ENCODE measurements around the gene BAIAP2L1.
"Not testable (repeated sequence)": the region's sequence is repeated elsewhere in the genome, so short reads cannot be mapped to it uniquely, and the experiment has no call there.

The BAIAP2L1 gene

DNA sequence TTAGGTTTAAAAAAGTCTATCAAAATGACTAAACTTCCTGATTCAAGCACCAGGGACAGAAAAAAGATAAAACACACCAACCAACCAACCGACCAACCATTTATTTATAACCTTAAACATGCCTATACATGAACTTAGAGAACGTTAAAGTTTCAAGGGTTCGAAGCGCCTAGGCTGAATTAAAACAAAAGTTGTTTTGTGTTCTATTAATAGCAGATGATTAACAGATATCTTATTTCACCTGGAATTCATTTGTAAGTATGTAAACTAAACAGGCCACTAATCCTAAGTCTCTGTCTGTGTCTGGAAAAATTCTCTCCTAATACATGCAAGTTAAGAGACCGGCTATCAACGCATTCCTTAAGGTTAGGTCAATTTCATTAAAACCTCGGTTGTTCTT lies 1.4 kb downstream of the BAIAP2L1 start:
- DNase-seq (ENCODE audit: low read depth), result peak; percentile 21

DNA sequence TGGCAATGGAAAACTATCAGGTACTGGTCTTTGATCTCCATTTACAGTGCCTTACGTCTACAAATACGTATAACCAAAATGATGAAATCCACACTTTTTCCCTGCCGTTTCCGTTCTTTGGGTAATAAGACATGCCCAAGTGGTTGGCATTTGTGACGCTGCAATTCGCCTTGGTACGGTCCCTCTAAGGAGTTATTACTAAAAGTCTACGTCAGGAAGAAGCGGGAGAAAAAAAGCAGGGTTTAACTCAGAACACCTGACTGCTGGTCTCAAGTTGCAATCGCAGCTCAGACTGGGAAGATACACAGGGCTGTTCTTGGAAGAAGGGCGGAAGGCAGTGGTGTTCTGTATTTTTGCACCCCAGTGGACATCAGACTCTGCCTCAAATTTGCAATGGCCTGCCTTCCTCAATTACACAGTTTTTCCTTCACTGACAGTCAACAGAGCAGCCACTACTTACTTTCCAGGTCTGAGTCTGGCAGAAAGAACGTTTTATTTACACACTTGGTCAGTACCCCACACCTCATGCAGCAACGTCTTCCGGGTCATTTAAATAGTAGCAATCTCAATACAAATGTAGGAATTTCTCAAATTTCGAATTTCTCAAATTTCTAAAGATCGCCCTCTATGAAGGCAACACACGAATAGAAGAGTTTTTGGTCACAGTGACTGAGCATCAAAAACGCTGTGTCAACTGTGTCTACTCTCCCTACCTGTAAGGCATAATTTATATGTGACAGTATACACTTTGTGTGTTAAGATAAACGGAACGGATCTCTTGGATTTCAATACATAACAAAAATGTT lies 2.1 kb downstream of the BAIAP2L1 start:
- peak; percentile 21 for DNase-seq (ENCODE audit: low read depth)

DNA sequence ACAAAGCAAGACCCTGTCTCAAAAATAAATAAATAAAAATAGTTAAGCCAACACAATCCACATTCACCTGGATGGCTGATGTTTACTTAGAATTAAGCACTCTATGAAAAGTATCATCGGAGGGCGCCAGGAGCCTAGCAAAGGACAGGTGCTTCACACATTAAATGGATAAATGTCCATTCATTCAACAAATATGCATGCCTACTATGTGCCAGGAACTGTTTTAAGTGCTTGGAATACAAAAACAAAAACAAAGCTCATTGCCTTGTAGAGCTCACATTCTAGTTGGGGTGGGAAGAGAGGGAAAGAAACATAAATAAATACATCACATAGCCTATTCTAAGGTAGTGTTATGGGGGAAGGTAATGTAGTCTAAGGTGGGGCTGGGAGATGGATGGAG lies 4.1 kb downstream of the BAIAP2L1 start:
- DNase-seq (ENCODE audit: low read depth), result no peak

DNA sequence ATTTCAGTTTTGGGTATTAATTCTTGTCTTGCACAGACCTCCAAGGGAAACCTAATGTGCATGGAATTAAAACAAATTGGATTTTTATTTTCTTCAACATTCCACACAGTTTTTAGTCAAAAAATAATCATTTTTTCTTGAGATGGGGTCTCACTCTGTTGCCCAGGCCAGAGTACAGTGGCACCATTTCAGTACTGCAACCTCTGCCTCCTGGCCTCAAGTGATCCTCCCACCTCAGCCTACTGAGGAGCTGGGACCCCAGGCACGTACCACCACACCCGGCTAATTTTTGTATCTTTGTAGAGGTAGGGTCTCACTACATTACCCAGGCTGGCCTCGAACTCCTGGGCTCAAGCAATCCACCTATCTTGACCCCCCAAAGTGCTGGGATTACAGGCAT lies 4.9 kb downstream of the BAIAP2L1 start:
- DNase-seq (ENCODE audit: low read depth), result no peak

DNA sequence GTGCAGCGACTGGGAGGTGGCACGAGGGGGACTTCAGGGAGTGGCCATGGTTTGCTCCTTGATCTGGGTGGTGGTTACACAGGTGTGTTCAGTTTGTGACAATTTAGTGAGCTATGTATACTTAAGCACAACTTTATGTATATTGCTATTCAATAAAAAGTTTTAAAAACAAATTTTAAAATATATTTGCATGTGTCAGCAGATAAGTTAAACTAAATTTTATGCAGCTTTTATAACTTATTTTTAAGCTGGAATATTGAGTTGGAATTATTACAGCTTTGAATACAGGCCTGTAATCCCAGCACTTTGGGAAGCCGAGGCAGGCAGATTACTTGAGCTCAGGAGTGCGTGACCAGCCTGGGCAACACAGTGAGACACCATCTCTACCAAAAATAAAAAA lies 5.4 kb downstream of the BAIAP2L1 start:
- DNase-seq (ENCODE audit: low read depth), result no peak

DNA sequence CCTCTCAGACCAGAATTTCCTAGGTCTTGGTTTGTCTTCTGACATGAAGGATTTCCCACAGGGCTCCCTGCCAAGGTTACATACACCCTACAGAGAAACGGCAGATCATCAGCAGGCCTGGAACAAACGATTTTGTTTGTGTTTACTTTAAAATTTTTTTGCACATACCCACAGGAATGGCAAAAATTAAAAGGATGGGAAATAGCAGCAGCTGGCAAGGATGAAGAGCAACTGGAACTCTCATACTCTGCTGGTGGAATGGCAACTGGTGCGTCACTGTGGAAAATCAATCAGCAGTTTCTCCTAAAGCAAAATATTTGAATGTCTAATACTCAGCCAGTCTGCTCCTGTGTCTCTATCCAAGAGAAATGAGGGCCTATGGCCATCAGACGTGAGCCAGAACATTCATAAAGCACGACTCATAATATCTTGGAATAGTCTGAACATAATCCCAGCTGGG lies 6.5 kb downstream of the BAIAP2L1 start:
- peak; percentile 90 for DNase-seq (ENCODE audit: low read depth)

DNA sequence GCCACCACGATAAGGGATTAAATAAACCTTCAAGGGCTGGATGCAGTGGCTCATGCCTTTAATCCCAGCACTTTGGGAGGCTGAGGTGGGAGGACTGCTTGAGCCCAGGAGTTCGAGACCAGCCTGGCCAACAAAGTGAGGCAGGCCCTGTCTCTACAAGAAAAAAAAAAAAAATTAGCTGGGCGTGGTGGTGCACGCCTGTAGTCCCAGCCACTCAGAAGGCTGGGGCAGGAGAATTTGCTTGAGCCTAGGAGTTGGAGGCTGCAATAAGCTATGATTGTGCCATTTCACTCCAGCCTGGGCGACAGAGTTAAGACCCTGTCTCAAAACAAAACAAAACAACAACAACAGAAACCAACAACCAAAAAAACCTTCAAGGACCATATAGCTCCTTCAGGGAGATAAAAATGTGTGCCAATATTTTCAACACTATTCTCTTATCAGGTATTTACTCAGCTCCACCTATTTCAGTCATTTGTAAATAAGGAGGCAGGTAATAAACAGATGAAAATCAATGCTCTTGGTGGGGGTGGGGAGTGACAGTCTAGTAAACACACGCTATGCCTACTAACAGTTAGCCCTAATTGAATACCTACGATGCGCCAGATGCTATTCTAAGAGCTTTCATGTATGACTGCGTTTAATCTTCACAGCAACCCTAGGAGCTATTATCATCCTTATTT lies 13.2 kb downstream of the BAIAP2L1 start:
- no peak for DNase-seq (ENCODE audit: low read depth)

DNA sequence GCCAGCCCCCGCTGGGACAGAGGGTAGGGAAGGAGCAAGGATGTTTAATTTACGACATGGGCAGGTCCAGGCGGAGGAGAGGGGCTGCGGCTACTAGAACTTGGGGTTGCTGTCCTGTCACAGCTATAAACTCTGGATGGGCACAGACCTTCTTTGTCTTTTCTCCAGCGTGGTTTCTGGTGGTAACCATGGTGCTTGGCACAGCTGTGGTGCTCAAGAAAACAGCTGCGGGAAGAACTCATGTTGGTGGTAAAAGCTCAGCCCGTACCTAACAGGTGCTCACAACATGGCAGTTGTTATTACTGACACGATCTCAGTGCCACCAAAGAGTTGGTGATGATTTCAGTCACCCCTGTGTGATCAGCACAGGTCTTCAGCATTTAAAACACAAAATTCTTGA lies 13.8 kb downstream of the BAIAP2L1 start:
- no peak for DNase-seq (ENCODE audit: low read depth)

DNA sequence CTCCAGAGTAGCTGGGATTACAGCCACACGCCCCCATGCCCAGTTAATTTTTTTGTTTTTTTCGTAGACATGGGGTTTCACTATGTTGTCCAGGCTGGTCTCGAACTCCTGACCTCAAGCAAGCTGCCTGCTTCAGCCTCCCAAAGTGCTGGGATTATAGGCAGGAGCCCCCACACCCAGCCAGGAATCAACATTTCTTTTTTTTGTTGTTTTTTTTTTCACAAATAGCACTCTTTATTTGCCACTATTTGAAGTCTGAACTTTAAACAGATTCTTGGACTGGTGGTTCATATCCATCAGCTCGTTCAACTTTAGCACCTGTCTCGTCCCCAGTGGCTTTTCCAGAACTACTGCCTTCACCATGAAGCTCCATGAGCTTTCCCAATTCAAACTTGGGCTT lies 15.4 kb downstream of the BAIAP2L1 start:
- DNase-seq (ENCODE audit: low read depth), result not testable (repeated sequence)

DNA sequence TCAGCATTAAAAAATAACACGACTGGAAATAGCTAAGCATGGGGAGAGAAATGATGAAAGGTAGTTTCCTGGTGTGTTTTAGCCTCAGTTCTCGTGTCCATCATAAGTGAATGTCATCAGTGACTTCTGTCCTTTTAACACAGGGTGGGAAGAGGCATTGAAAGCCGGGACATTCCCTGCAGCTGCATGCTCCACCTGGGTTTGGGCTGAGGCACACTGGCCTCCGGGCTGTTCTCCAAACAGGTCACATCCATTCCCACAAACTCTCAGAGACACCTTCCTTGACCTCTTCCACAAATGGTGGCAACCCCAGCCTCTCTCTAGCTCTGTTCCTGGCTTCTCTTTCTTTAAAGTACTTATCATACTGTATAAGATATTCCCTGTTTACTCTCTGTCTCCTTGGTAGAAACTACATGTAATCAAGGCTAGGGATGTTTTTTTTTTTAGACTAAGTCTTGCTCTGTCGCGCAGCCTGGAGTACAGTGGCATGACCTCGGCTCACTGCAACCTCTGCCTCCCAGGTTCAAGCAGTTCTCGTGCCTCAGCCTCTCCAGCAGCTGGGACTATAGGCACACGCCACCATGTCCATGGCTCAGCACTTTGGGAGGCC lies 22.6 kb downstream of the BAIAP2L1 start:
- no peak for DNase-seq (ENCODE audit: low read depth)

DNA sequence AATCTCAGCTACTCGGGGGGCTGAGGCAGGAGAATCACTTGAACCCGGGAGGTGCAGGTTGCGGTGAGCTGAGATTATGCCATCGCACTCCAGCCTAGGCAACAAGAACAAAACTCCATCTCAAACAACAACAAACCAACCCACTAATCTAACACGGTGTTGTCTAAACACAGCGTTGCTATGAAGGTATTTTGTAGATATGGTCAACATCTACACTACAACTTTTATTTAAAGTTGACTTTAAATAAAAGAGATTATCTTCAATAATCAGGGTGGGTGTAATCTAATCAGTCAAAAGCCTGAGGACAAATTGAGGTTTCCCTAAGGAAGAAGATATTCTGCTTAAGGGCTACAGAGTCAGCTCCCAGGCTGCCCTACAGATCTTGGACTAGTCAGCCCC lies 24.2 kb downstream of the BAIAP2L1 start:
- no peak for DNase-seq (ENCODE audit: low read depth)

DNA sequence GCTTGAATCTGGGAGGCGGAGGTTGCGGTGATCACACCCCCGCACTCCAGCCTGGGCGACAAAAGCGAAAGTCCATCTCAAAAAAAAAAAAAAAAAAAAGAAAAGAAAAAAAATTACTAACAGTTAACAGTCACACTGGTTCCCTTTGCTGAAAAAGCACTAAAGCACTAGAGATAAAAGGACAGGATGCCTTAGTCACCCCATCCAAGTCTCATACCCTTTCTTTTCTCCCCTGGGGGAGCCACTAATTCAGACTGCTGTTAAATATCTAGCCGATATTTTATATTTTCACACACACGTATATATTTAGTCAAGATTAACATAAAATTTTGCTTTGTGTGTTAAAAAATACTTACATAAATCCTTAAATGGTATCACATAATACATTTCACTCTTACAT lies 25.2 kb downstream of the BAIAP2L1 start:
- no peak for DNase-seq (ENCODE audit: low read depth)

DNA sequence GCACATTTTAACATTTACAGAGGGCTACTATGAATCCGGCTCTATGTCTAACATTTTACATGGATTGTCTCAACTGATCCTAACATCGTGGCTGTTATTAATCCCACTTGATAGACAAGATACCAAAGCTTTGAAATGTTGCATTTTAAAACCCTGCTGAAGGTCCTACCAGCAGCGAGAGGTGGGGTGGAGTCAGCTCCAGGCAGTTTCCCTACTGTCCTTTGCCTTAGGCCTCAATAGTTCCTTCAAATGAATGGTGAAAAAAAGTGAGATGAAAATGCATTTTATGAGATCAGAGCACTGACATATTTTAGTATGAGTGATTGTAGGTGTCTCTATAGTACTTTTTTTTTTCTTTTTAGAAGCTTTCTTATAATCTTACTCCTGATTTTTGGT lies 26.6 kb downstream of the BAIAP2L1 start:
- DNase-seq (ENCODE audit: low read depth), result no peak

DNA sequence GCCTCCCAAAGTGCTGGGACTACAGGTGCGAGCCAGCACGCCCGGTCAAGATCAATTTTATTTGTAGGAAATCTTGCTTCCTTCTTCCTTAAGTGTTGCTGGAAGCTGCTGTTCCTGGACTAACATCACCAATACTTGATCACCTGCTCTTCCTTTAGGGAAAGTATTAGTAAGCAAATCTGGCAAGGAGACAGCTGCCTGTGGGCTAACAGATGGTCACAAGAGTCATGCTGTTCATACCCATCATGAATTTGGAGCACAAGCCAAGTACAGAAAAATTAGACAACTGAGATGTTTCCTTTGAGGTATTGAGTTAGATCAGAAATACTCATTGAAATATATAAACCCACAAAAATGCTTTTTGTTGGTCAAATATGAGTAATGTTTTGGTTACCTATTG lies 27.9 kb downstream of the BAIAP2L1 start:
- peak; percentile 61 for DNase-seq (ENCODE audit: low read depth)

DNA sequence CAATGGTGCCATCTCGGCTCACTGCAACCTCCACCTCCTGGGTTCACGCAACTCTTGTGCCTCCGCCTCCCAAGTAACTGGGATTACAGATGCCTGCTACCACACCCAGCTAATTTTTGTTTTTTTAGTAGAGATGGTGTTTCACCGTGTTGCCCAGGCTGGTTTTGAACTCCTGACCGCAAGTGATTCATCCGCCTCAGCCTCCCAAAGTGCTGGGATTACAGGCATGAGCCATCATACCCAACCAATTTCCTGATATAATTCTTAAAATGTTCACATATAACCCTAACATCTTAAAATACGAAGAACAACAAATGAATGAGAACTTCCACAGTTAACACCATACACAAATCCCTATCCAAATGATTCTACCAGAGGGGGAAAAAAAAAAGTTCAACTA lies 31.2 kb downstream of the BAIAP2L1 start:
- no peak for DNase-seq (ENCODE audit: low read depth)

DNA sequence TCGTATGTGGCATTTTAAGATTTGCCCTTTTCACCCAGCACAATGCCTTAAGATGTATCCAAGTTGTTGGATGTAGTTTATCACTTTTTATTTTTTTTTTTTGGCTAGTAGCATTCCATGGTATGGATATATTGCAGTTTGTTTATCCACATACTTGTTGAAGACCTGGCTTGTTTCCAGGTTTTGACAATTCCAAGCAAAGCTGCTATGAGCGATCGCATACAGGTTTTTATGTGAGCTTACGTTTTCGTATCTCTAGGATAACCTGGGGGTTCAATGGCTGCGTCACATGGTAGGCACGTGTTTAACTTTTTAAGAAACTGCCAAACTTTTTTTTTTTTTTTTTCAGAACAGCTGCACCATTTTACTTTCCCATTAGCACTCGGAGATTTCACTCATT lies 32.2 kb downstream of the BAIAP2L1 start:
- no peak for DNase-seq (ENCODE audit: low read depth)

DNA sequence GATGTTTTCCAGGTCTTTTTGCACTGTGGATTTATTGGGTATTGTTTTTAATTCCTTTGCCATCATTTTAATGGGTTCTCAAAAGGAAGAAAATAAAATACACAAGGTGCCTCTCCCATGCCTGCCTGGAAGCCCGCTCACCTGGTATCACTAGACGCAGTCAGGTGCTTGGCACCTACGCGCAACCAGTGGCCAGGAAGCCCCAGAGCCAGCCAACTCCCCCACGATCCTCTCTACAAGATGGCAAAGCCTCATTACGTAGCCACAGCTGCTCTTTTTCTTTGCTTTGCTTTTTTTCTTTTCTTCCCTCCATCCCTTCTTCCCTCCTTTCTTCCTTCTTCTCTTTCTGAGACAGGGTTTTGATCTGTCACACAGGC lies 34.3 kb downstream of the BAIAP2L1 start:
- no peak for DNase-seq (ENCODE audit: low read depth)

DNA sequence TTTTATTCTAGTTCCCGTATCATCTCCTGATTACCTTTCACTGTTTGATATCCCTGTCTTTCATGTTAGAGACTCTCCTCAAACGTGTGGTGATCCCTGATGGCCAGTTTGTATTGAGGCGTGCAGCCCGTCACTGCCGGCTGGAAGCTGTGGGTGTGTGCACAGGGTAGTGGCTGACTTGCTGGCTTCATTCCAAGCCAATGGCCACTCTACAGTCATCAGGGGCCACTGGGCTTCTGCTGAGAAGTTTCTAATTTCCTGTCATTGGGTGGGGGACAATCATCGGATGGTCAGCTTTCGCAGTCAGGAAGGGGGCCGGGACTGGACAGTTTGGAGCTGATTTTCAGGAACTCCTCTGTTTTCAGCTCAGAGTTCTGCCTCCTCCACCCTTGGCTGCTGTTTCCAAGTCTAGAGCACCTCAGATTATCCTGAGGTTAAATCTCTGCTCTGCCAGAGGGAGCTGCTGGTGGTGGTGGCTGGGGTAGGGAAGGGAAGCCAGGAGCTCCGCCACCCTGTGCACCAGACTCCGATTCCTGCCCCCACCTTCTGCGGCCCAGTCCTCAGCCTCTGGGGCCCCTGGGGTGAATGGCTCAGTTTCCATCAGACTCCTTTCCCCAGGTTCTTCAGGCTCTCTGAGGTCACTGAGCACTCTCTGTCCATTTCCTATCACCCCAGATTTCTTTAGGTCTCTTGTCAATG lies 34.9 kb downstream of the BAIAP2L1 start:
- DNase-seq (ENCODE audit: low read depth), result no peak

DNA sequence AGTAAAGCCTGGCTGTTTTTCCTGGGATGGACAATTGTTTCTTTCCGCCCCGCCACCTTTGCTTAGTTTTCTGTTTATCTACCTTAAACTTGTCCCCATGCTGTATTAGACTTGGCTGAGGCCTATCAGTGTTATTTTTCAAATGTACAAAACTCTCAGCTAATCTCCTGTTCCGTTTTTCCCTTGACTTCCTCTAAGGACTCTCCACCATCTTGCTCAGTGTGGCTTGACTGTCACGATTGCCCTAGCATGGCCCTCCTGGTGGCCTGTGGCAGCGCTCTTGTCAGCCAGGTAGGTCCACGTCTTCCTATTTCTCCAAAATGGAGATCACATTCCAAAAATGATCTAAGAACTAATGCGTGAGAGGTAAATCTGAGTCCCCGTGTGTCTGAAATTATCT lies 36.7 kb downstream of the BAIAP2L1 start:
- DNase-seq (ENCODE audit: low read depth), result no peak

DNA sequence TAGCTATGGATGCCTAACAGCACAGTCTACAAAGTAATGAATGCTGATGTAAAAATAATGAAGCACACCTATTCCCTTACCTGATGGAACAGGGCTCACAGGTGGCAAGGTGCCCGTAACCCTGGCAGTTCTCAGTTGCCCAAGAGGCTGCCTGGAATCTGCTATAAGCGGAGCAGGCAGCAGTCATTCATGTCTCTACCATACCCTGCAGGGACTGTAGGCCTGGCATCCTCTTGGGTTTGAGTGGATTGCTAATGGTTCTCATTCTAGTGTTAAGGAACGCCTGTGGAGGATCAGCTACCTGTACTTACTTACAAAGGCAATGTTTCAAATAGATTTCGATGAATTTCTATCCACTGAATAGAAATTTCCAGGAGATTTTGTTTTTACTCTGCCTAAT lies 38.4 kb downstream of the BAIAP2L1 start:
- no peak for DNase-seq (ENCODE audit: low read depth)

DNA sequence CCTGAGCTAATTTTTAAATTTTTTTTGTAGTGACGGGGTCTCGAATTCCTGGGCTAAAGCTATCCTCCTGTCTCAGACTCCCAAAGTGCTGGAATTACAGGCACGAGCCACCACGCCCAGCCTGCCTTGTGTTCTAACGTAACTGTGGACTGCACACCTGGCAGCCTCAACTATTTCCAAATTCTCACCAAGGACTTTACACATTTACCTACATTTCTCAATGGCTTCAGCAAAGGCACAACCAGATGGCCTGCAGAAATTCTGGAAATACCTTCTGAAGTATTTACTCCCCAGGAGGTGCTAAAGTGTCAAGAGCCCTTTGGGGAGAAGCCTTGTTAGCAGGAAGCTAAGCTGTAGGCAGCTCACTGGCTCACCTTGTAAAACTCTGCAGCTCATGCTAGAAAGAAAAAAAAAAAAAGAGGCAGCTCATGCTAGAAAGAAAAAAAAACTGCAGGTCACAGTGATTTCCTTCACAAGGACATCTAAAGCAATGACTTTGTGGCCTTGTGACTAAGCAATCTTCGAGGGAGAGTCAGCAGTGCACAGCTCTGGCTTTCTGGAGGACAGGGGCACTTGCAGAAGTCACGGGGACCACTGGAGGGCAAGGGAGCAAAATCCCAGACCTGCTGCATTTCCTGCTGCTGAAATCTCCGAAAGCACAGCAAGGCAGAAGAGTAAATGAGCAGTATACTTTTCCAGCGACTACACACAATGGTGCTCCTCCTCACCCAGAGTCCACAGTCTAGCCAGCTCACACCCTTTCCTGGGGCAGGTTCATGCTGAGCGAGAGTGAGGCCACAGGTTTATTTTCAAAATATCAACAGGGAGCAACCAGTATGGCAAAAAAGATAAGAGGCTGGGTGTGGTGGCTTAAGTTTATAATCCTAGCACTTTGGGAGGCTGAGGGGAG lies 40.4 kb downstream of the BAIAP2L1 start:
- no peak for DNase-seq (ENCODE audit: low read depth)

DNA sequence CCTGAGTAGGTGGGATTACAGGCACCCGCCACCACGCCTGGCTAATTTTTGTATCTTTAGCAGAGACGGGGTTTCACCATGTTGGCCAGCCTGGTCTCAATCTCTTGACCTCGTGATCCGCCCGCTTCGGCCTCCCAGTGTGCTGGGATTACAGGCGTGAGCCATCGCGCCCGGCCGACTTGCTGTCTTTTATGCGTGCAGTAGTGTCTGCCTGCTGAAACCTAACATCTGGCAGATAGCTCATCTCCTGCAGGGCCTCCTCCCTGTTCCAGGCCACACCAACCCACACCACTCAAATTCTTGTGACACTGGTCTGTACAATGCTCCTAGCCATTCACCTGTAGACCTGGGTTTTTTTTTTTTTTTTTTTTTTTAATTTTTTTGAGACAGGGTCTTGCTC lies 41.5 kb downstream of the BAIAP2L1 start:
- DNase-seq (ENCODE audit: low read depth), result no peak
